Thymus (tissue), 11 donors: ENCODE measurements around the gene CARD14. TPM values are rescaled to one million over a fixed set of nuclear protein-coding genes. Genes with fewer than 3 reads are reported as not detected.
A peak's percentile ranks its signal among the peaks of the same experiment; 100 is the strongest.

Experiments used
- DNase-seq, 9 donors: peaks; one replicate each; pipeline ENCODE4 v3.0.0-alpha.2; 2013; ENCODE audit warnings: low spot score in 9 of 9, low read depth in 6 of 9, missing footprints in 1 of 9
- H3K27ac ChIP-seq, 2 donors: one replicate each; pipeline ENCODE4 v1.5.1; 2013; ENCODE audit warnings: control low read depth in 1 of 2, low read depth in 1 of 2, low read length in 1 of 2, mild to moderate bottlenecking in 1 of 2, moderate library complexity in 1 of 2
- H3K27me3 ChIP-seq, 2 donors: one replicate each; pipeline ENCODE4 v1.5.1; 2013; ENCODE audit warnings: low read length in 1 of 2; ENCODE audit not compliant: control insufficient read depth in 2 of 2, insufficient read depth in 1 of 2
- H3K36me3 ChIP-seq, 2 donors: one replicate each; pipeline ENCODE4 v1.5.1; 2013; ENCODE audit warnings: low read length in 1 of 2, mild to moderate bottlenecking in 1 of 2, moderate library complexity in 1 of 2; ENCODE audit not compliant: control insufficient read depth in 2 of 2, insufficient read depth in 2 of 2
- H3K4me1 ChIP-seq, 2 donors: one replicate each; pipeline ENCODE4 v1.5.1; 2013; ENCODE audit warnings: low read length in 2 of 2; ENCODE audit not compliant: control insufficient read depth in 2 of 2, insufficient read depth in 2 of 2
- H3K4me3 ChIP-seq, 2 donors: one replicate each; pipeline ENCODE4 v1.5.1; 2013; ENCODE audit warnings: low read length in 2 of 2, control low read depth in 1 of 2, mild to moderate bottlenecking in 1 of 2
- H3K9me3 ChIP-seq, 2 donors: one replicate each; pipeline ENCODE4 v1.5.1; 2013; ENCODE audit warnings: low read length in 1 of 2, mild to moderate bottlenecking in 1 of 2; ENCODE audit not compliant: control insufficient read depth in 2 of 2, insufficient read depth in 1 of 2
- WGBS: extraction: QIAGEN DNeasy Blood & Tissue Kit; methylation state at CpG from one replicate; pipeline ENCODE4 v1.1.7; 2013; 5-methylcytosine and 5-hydroxymethylcytosine counted together
- polyA plus RNA-seq: library from polyadenylated mRNA; stranded (reverse); fragments of 200-250 nt; gene quantifications from one replicate; pipeline ENCODE4 v1.2.3, GENCODE V29; 2013
- total RNA-seq: library from RNA; stranded (reverse); fragments of 120-200 nt; gene quantifications from one replicate; pipeline ENCODE4 v1.2.4, GENCODE V29; 2013
- donor health status: healthy.

The CARD14 gene
- total and polyA plus RNA-seq, 2 donors: 0.38 to 1.7 TPM

DNA sequence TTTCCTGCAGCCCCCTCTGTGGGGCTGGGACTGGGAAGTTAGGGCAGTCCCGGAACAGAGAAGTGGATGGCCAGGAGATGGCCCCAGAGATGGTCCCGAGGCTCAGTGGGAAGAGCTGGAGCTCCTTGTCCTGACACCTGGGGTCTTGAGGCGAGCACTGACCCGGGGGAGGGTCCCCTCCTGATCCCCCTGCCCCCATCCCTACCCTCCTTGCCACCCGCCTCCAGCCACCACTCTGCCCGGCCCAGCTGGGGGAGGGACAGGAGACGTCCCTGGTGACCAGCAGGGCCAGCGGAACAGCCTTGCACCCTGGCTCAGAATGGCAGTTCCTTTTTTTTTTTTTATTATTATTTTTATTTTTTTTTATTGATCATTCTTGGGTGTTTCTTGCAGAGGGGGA lies 76.9 kb downstream of the CARD14 start:
- Histone ChIP-seq H3K4me3 (no peak overlapping the region), H3K36me3 (no peaks in the 10 kb centered on the region), H3K27ac (no peak overlapping the region), H3K4me1 (no peaks in the 10 kb centered on the region), H3K27me3 (no peaks in the 10 kb centered on the region), H3K9me3 (no peaks in the 10 kb centered on the region)
- 95% methylated on average over 8 of the region's 8 CpGs for WGBS
- DNase-seq: no peak

DNA sequence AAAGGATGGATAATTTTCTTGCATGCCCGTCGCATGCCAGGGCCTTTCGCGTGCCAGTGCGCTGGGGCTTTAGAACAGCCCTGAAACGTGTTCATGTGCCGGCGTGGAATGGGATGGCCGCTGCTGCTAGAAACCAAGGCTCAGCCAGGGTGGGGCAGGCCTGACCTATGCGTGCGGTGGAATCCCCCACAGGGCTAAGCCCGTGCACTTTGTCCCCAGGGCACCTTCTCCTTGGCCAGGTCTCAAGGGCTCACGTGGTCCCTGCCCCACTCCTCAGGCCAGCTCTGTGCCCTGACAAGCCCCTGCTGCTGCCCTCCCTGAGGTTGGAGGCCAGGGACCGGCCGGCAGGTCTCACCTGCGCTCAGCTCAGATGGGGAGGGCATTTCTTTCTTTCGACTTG lies 77.7 kb downstream of the CARD14 start:
- DNase-seq: no peak
- WGBS: 96% methylated on average over 17 of the region's 17 CpGs
- no peaks in the 10 kb centered on the region for H3K9me3 ChIP-seq
- H3K36me3 ChIP-seq: no peaks in the 10 kb centered on the region
- H3K27ac ChIP-seq: no peak overlapping the region
- H3K27me3 ChIP-seq: no peaks in the 10 kb centered on the region
- no peaks in the 10 kb centered on the region for H3K4me1 ChIP-seq
- H3K4me3 ChIP-seq: no peak overlapping the region

DNA sequence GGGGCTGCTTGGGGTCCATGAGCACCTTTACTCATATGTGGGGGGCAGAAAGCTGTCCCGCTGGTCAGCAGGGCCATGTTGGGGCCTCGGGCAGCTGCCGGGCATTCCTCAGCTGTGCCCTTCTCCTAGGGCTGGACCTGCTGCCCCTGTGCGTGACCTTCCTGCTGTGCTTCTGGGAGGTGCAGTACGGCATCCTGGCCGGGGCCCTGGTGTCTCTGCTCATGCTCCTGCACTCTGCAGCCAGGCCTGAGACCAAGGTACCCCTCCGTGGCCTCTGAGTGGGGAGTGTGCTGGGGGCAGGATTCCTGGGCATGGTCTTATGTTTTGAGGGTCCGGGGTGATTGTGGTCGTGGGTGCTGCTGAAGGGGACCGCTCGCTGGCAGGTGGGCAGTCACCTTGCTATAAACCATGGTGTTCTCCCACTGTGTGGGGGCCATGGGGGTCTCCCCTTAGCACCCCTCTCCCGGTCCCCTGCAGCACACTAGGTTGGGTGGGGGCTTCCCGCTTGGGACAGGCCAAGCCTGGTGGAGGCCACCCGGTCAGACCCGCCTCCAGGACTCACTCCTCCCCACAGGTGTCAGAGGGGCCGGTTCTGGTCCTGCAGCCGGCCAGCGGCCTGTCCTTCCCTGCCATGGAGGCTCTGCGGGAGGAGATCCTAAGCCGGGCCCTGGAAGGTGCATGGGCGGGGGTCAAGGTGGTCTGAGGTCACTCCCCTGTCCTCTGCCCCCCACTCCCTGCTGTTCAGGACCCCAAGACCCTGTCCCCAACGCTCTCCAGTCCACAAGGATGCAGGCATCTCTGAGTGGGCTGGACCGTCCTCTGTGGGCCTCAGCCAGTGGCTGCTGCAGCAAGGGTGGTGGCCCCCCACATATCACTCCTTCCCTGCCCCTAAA lies 78.4 kb downstream of the CARD14 start:
- no peaks in the 10 kb centered on the region for H3K9me3 ChIP-seq
- 97% methylated on average over 23 of the region's 23 CpGs for WGBS
- H3K4me1 ChIP-seq: no peaks in the 10 kb centered on the region
- no peaks in the 10 kb centered on the region for H3K27me3 ChIP-seq
- no peaks in the 10 kb centered on the region for H3K36me3 ChIP-seq
- no peak overlapping the region for H3K4me3 ChIP-seq
- DNase-seq: no peak
- H3K27ac ChIP-seq: no peak overlapping the region

DNA sequence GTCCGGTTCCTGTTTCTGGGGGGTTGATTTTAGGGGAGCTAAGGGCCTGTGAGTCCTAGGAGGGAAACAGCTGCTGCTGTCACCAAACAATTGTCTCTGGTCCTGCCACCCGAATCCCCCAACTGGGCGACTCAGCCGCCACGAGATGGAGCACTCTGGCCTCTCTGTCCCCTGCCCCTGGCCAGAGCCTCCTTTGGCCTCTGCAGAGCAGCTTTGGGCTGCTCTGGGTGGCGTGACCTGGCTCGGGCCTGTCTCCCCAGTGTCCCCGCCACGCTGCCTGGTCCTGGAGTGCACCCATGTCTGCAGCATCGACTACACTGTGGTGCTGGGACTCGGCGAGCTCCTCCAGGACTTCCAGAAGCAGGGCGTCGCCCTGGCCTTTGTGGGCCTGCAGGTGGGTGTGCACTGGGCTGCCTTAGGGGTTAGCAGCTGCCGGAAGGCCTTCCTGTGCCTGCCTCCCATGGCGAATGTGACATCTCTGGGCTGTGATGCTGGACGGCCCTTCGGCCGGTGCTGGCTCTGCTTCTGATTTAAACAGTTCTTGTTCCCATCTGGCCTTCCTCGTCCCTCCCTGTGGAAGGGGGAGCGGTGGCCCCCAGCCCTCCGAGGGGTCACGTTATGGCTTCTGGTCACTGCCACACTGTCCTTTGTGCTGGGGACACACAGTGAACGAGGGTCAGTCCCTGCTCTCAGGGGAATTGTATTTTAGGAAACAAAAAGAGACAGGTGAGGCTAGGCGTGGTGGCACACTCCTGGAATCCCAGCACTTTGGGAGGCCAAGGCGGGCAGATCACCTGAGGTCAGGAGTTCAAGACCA lies 79.3 kb downstream of the CARD14 start:
- no peak overlapping the region for H3K27ac ChIP-seq
- DNase-seq: no peak
- H3K4me1 ChIP-seq: no peaks in the 10 kb centered on the region
- no peaks in the 10 kb centered on the region for H3K36me3 ChIP-seq
- H3K9me3 ChIP-seq: no peaks in the 10 kb centered on the region
- H3K4me3 ChIP-seq: no peak overlapping the region
- no peaks in the 10 kb centered on the region for H3K27me3 ChIP-seq
- WGBS: 95% methylated on average over 26 of the region's 26 CpGs

DNA sequence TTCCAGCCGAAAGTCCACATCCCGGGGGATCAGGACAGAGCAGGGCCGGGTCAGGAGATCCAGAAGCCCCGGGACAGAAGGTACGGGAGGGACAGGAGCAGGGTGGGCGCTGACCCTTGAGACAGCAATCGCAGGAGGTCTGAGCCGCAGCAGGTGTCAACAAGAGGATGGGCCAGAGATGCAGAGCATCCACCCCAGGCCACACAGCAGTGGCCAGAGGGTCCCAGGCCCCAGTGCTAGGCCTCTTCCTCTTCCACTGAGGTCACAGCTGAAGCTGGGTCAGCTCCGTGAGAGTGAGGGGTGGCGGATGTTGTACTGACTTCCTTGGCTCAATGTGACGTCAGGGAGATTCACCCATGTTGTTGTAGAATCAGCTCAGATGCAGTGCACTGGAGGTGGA lies 82.1 kb downstream of the CARD14 start:
- Histone ChIP-seq H3K9me3 (no peaks in the 10 kb centered on the region), H3K27ac (no peak overlapping the region), H3K4me3 (no peak overlapping the region), H3K4me1 (peaks cover 2 to 13% of the 10 kb centered on the region in 2 donors), H3K27me3 (no peaks in the 10 kb centered on the region), H3K36me3 (no peaks in the 10 kb centered on the region)
- WGBS: 96% methylated on average over 11 of the region's 11 CpGs
- DNase-seq: no peak

DNA sequence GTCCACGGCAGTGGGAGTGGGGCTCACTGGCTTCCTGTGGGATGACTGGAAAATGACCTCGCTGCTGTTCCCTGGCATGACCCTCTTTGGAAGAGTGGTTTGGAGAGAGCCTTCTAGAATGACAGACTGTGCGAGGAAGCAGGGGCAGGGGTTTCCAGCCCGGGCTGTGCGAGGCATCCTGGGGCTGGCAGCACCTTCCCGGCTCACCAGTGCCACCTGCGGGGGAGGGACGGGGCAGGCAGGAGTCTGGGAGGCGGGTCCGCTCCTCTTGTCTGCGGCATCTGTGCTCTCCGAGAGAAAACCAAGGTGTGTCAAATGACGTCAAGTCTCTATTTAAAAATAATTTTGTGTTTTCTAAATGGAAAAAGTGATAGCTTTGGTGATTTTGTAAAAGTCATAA lies 83.0 kb downstream of the CARD14 start:
- Histone ChIP-seq H3K27ac (no peak overlapping the region), H3K9me3 (no peaks in the 10 kb centered on the region), H3K4me1 (peaks cover 2 to 13% of the 10 kb centered on the region in 2 donors), H3K27me3 (no peaks in the 10 kb centered on the region), H3K4me3 (no peak overlapping the region), H3K36me3 (no peaks in the 10 kb centered on the region)
- 29% methylated on average over 13 of the region's 13 CpGs for whole genome bisulfite sequencing
- peak in 2 of 9 donors; percentile 53 to 65 for DNase-seq

DNA sequence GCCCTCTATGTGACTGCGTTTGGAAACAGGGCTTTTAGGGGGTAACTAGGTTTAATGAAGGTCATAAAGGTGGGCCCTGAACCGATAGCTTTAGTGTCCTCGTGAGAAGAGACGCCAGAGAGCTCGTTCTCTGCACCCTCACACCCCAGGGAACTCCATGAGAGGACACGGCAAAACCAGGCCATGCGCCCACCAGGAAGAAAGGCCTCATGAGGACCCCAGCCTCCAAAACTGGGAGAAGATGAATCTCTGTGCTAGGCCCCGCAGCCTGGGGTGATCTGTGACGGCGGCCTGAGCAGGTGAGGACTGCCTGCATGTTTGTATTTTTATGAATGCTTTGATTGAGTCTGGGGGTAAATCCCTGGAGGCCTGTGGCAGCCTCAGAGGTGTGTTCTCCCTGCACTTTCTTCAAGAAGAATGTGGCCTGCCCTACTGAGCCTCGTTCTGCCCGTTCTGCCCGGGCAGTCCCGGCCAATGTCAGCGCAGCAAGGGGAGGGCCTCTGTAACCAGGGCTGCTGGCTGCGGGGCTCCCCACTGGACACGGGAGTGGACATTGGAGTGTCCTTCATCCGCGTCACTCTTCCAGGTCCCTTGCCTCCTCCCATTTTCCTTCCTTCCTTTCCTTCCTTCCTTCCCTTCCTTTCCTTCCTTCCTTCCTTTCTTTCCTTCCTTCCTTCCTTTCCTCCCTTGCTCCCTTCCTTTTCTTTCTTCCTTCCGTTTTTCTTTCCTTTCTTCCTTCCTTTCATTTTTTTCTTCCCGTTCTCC lies 84.0 kb downstream of the CARD14 start:
- DNase-seq: no peak
- no peaks in the 10 kb centered on the region for H3K9me3 ChIP-seq
- H3K27me3 ChIP-seq: no peaks in the 10 kb centered on the region
- WGBS: 95% methylated on average over 21 of the region's 21 CpGs
- no peak overlapping the region for H3K27ac ChIP-seq
- no peak overlapping the region for H3K4me3 ChIP-seq
- no peaks in the 10 kb centered on the region for H3K36me3 ChIP-seq
- H3K4me1 ChIP-seq: peaks cover 2 to 13% of the 10 kb centered on the region in 2 donors

DNA sequence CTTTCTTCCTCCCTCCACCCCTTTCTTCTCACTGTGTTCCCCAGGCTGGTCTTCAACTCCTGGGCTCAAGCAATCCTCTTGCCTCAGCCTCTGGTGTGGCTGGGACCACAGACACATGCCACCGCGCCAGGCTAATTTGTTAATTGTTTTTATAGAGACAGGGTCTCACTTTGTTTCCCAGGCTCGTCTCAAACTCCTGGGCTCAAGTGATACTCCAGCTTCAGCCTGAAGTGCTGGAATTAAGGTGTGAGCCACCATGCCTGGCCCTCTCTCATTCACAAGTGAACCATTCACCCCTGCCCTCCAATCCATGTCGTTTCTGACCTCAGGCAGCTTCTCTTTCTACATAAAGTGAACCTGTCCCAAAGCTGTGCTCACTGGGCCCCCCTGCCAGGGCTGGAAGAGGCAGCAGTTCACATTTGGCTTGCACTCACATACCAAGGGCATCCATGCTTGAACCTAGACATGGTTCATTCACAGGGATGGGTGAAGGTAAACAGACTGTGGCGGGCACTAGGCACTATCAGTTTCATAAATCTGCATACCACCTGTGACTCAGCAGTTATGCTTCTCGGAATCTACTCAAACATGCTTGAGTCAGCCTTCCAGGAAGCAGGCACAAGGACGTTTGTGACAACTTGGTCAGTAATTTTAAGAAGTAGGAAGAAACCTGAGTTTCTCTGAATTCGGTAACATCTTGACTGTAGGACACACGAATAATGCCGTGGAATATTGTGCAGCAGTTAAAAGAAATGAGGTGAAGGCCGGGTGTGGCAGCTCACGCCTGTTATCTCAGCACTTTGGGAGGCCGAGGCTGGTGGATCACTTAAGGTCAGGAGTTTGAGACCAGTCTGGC lies 84.8 kb downstream of the CARD14 start:
- no peaks in the 10 kb centered on the region for H3K36me3 ChIP-seq
- H3K4me1 ChIP-seq: peaks cover 2 to 16% of the 10 kb centered on the region in 2 donors
- H3K27ac ChIP-seq: peak overlapping the region in 1 of 2 donors; percentile 70
- WGBS: 40% methylated on average over 13 of the region's 13 CpGs
- no peak overlapping the region for H3K4me3 ChIP-seq
- no peaks in the 10 kb centered on the region for H3K9me3 ChIP-seq
- peak in 4 of 9 donors; percentile 53 to 83 (median 66) for DNase-seq
- no peaks in the 10 kb centered on the region for H3K27me3 ChIP-seq
